OCI-LY7 (cell line): ENCODE data around the gene WWOX.

Experiments
- CTCF ChIP-seq: fragments of 200-600 bp; sonication (generic); conservative IDR thresholded peaks from 2 replicates; pipeline ENCODE4 v1.5.1; 2014; ENCODE audit warnings: mild to moderate bottlenecking, antibody characterized with exemption, low read length, moderate library complexity, mixed read lengths
- EZH2phosphoT487 ChIP-seq: fragments of 200-600 bp; sonication (generic); IDR thresholded peaks from 2 replicates; pipeline ENCODE4 v1.6.1; 2018; ENCODE audit warnings: low read depth, borderline replicate concordance, mild to moderate bottlenecking, mixed run types, antibody characterized with exemption, low read length, moderate library complexity, mixed read lengths

DNA sequence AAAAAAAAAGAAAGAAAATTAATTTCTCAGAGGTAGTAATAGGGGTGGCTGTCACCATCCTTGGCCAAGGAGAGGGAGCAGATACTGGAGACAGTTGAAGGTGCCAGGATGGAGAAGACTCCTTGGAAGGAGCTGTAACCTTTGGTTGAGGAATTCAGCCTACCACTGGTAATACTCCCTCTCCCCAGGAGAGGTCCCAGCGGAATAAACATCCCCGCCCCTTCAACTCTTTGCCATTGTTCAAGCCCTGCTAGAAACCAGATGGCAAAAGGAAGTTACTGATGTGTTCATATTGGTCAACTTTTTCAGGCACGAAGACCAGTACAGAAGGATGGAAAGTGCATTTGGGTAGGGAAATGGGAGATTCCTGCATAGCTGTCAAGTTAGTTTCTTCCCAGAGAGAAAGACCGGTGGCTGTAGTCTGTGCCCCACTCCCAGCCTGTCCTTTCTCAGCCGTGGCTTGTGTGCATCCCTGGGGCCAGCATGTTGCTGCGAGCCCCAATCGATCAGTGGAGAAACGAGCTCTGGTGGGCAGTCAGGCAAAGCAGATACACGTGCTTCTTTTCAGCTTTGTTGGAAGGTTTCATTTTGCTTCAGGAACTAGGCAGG is 889.0 kb downstream of the WWOX start:
- no peak for TF ChIP-seq CTCF
- no peak for TF ChIP-seq EZH2phosphoT487
